ENCODE data around the gene TSPOAP1.

TSPOAP1 gene

DNA sequence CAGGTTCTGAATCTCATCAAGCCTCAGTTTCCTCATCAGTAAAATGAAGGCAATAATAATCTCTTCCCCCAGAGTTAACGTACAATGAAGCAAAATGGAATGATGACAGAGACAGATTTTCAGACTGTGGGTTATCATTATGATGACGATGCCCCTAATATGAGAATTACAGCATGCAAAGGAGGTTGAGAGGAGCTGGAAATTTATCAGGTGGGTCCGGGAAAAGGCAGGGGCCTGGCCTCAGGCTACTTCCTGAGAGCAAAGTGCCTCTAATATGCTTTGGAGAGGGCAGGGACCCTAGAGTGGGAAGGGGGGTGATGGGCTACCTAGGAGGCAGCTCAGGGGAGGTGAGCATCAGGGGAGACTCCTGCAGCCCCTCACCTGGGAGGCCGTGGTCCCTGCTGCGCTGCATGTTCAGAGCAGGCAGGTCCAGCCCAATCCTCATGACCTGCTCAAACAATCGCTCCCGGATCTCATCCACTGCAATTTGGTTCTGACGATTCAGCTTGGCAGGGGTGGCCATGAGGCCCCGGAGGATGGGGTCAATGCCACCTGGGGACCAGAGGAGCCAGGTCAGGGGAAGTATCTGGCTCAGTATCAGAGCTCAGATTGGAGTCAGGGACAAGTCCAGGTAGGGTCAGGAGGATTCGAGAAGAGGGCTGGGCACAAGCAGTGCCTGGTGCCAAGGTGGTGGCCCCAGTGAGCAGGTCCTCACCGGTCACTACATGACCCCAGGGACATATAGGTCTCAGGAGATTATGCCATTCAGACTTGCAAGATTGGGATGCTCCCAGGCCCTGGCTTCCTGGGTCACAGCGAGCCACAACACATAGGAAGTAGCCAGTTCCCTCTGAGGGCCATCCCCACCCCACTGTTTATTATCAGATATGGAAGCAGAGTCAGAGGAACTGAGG, 56.0 kb downstream of the TSPOAP1 start:
- DNase-seq: no peak

DNA sequence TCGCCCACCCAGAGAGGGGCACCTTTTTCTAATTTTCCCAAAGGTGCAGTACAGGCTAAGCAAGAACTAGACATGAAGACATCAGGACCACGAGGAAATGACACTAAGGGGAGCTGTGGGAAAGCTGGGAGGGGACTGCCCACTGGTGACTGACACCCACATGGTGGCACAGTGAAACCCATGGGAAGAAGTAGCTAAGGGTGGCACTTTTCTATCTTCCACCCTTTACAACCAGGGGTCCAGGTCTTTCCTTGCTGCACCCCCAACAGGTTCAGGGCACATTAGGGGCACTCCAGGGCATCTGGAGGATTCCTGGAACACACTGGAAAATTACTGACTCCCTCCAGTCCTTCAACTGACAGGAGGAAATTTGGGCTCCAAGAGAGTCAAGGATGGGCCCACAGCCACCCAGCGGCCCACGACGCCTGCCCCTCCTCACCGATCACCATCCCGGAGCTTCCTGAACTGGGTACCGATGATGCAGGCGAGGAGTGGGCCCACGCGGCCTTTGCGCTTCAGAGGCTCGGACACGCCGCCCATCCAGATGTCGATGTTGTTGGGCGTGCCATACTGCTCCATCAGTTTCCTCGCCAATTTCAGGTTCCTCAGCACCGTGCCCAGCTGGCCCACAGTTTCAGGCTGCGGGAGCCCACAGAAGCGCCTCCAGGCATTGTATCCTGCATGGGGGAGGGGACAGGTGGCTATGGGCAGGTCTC, 57.2 kb downstream of the TSPOAP1 start:
- DNase-seq: no peak

DNA sequence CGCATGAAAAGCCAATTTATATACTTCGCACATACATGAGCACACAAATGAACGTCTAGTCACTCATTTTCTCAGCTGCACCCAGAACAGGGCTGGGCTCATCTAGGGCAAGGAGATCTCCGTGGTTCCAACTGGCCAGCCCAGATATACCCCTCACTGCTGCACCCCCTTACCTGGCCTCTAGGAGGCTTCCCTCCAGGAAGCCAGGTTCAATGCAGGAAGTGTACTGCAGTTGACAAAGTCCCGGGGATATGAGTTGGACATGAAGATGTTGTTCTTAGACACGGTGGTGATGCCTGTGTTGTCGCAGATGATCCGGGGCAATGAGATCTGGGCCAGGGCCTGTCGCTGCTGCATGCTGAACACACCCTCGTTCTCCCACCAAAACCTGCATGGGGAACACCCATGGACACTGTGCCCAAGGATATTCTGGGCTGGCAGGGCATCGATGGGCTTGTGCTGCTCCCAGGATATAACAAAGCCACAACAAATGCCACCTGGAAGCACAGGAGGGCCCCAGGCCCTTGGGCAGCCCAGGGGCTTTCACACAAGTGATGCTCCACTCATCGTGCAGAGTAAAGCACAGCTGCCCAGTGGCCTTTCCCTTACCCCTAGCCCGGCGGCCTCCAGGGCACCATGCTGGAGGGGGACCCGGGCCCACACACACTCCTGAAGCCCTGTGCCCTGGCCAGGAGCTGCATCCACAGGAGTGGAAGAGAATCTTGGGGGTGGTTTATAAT, 57.9 kb downstream of the TSPOAP1 start:
- no peak for DNase-seq

DNA sequence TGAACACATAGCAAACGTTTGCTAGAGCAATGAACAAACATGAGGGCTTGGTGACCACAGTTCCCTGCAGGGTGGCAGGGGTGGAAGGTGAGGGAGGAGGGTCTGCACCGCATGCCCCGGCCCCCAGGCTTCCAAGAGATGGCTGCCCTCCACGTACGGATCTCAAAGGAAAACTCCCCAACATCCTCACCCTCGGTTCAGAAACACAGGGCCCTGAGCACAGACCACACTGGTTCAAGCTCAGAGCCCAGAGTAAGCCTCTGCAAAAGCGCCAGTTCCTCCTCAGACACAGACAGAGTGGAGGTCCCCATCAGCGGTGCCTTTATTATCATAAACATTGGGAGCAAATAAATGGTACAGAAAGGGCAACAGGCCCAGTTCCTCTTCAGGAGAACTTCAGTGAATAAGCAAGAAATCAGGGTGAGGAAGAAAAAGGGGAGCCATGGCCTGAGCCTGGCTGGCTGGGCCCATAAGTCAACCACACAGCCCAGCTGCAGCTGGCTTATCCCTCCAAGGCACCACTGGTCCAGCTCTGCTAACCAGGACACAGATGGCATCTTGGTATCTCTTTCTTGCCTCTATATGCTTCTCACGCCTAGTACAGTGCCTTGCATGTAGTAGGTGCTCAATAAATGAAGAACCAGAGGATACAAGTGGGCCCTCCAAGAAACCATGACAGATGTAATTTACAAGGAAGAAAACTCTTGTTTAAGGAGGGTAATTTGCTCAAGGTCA, 58.9 kb downstream of the TSPOAP1 start:
- no peak for DNase-seq

DNA sequence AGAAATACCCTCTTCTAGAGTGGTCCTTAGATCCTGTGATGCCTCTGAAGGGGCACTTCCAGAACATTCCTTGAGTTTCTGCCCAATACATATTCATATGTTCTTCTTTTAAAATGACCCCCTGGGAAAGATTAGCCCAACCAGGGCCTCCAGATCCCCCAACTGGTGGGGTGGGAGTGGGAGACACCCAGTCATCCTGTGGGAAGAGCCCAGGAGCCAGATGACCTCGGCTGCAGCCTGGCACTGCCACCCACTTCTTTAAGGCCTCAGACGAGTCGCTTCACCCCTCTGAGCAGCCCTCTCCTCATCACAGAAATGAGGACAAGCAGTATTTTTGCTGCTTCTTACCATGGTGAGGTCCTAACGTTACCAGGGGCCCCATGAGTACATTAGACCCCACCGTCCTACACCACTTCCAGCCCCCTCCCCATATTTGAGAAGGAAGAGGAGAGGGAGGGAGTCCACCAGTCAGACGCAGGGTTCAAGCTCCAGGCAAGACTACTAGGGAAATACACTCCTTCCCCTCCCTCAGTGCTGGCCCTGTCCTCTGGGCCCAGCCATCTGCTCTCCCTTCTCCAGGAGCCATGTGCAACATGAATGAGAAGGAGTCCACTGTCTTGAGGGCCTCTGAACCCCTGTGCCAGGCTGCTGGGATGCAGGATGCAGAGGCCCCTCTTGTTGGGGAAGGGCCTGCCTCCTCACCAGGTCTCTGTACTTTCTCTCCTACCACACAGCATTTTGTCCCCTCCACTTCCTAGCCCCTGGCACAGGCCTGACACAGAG, 59.6 kb downstream of the TSPOAP1 start:
- DNase-seq: no peak

DNA sequence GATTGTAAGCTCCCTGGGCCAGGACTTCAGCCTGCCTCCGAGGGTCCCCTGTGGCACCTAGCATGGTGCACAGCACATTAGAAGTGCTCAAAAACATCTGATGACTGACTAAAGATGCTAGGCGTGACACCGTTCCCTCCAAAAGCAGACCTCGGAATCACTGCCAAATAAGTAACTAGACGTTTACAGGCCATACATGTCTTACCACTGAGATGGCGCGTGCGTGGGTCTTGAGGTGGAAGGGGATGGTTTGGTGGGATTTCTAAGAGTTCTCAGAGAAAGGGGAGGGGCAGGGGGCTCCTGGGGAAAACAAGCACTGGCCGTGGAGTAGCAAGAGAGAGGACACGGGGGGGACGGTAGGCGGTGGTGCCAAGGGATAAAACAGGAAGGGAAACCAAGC, 60.3 kb downstream of the TSPOAP1 start:
- DNase-seq: no peak

DNA sequence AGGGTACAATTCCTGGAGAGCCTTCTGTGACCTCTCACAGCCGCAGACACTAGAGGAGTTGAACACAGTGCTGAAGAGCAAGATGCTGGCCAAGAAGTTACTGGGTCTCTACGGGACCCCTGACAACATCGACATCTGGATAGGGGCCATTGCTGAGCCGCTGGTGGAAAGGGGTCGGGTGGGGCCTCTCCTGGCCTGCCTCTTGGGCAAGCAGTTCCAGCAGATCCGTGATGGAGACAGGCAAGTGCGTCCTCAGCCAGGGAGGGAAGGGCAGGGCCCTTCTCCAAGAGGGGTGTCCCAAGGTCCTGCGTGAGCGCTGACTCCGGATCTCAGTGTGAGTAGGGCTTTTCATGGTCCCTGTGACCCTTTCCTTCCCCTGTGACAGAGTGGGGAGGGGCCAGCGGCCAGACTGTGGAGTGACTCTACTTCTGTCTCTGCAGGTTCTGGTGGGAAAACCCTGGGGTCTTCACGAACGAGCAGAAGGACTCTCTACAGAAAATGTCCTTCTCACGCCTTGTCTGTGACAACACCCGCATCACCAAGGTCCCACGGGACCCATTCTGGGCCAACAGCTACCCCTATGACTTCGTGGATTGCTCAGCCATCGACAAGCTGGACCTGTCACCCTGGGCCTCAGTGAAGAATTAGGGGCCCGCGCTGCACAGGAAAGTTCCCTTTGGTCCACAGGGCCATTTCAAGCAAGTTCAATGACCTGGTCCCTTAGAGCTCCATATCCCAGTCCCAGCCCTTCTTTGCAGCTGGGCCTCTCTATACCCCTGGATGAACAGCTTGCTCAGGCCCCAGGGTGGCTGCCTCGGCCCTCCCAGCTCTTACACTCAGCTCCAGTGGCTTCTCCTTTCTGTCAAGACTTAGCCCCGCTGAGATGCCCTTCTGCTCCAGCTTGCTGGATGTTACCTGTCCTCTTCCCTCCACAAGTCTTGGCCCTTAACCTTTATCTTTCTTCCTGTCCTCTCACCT, 61.0 kb downstream of the TSPOAP1 start:
- no peak for DNase-seq

DNA sequence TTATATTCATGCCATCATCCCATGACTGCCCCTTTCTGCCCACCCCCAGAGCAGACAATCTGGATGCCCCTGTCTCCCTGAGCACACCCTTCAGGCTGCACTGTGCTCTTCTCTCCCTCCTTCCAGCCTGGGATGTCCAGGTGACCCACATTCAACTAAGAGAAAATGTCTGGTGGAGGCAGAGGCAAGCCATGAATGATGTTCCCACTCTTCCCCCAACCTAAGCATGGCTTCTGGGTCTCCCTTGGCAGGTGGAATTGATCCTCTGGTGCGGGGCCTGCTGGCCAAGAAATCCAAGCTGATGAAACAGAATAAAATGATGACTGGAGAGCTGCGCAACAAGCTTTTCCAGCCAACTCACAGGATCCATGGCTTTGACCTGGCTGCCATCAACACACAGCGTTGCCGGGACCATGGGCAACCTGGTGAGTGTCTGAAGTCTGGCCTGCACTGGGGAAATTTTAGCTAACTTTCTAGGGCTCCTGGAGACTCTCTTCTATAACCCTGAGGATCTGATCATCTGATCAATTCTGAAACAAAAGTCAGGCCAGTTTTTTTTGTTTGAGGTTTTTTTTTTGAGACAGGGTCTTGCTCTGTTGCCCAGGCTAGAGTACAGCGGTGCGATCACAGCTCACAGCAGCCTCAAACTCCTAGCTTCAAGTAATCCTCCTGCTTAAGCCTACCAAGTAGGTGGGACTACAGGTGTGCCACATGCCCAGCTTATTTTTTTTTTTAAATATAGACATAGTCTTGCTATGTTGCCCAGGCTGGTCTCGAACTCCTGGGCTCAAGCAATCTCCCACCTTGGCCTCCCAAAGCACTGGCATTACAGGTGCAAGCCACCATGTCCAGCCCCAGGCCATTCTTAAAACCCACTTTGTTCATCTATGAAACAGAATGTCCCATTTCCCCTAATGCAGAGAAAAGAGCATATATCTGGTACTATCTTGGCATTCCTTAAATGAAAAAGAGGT, 62.4 kb downstream of the TSPOAP1 start:
- DNase-seq: no peak

DNA sequence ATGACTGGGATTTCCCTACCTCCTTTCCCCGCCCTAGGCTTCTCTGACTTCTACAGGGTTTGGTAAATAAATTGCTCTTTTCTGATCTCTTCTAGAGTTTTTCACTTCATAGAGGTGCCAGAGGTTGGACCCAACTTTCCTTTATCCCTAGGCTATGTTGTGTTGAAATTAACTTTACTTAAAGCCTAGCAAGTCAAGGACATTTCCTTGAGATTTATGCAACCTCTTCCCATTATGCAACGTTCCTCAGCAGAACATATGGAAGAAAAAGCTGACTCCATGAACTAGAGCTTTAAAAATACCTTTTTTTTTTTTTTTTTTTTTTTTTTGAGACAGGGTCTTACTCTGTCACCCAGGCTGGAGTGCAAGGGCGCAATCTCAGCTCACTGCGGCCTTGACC, 63.3 kb downstream of the TSPOAP1 start:
- DNase-seq: no peak

DNA sequence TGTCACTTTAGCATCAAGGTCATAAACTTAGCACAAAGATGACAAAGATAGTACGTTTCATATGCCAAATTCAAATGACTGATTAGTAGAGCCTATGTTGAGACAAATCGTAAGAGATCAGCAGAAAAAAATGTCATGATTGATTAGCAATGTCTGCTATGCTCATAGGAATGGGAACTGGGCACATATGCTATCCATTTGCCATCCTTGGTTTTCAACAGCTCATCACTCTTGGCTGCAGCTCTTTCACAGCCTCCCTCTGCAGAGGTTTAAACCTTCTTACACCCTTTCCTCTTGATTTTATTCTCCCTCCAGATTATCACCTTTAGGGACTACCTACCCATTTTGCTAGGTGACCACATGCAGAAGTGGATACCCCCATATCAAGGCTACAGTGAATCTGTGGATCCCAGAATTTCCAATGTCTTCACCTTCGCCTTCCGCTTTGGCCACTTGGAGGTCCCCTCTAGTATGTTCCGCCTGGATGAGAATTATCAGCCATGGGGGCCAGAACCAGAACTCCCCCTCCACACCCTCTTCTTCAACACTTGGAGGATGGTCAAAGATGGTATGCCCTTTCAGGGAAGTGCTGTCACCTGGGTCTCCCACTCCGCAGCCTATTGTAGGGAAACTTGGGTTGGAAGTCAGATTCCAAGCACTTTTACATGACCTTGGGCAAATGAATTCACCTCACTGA, 64.0 kb downstream of the TSPOAP1 start:
- DNase-seq: no peak

DNA sequence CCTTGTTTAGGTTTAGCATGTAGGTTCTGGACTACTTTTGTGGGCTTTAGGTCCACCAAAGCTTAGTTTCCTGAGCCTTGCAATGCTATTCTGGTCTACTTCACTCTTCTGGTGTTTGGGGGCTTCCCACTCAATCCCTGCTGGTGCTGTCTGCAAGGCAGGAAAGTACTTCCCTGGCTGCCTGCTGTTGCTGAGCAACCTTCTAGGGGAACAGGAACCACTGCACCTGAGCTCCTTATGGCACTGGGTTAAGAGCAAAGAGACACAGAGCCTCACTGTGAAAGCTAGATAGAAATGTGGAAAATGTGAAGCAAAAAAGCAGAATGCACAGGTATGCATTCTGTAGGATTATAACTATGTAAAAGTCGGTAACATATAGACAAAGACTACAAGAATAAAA, 64.8 kb downstream of the TSPOAP1 start:
- no peak for DNase-seq

DNA sequence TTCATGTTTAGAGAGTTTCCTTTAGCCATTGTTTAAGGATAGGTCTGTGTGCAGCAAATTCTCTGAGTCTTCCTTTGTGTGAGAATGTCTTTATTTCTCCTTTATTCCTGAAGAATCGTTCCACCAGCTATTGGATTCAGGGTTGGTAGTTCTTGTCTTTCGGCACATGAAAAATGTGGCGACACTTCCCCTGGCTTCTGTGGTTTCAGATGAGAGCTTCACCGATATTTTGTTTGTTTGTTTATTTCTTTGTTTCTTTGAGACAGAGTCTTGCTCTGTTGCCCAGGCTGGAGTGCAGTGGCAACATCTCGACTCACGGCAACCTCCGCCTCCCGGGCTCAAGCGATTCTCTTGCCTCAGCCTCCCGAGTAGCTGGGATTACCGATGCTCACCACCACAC, 66.4 kb downstream of the TSPOAP1 start:
- DNase-seq: no peak

DNA sequence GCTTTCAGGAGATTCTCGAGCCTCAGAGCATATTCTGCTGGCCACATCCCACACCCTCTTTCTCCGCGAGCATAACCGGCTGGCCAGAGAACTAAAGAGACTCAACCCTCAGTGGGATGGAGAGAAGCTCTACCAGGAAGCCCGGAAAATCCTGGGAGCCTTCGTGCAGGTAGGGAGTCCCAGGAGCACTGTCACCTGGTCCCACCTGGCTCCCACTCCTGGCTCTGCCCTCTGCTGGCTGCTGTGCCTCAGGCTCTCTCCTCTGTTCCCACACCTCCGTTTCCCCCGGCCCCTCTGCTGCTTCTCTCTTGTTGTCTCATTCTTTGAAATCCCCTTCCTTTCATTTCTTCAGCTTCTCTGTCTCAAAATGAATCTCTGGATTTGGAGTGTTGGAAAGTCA, 73.8 kb downstream of the TSPOAP1 start:
- DNase-seq: no peak

DNA sequence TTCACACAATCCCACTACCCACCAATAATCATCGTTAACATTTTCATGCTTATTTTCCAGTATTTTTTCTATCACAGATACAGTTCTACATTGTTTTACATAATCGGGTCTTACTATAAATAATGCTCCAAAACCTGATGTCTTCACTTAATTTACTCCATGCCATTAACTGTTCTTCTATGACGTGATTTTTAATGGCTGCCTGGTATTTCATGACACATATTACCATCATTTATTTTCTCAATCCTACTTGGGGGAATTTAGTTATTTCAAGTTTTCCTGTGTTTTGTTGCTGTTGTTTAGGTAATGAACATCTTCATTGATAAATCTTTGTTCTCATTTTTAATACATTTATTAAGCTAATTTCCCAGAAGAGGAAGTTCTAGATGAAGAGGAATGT, 75.5 kb downstream of the TSPOAP1 start:
- no peak for DNase-seq

DNA sequence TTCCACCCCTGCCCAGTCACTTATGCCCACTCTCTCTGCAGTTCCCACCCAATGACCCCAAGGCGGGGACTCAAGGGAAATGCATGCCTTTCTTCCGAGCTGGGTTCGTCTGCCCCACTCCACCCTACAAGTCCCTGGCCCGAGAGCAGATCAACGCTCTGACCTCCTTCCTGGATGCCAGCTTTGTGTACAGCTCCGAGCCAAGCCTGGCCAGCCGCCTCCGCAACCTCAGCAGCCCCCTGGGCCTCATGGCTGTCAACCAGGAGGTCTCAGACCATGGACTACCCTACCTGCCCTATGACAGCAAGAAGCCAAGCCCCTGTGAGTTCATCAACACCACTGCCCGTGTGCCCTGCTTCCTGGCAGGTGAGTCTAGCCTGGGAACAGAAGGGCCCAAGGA, 76.5 kb downstream of the TSPOAP1 start:
- no peak for DNase-seq

Data from activated CD8-positive, alpha-beta memory T cell treated with anti-CD3 and anti-CD28 coated beads, Interleukin-2, amount 50 U/mL, for 4 hours (primary cell).